Ovary (tissue), 3 donors: Measurements from ENCODE around the gene ZBED1.

Source experiments
- CTCF ChIP-seq, 3 donors: fragments of 450-650 bp in 2 of 3; fragments of 200-600 bp in 1 of 3; IDR thresholded peaks; one replicate each; pipeline versions ENCODE4 v1.5.1 to v1.8.0; 2016 to 2022; ENCODE audit warnings: antibody characterized with exemption in 3 of 3, mild to moderate bottlenecking in 1 of 3
- EP300 ChIP-seq: sonication (generic); formaldehyde crosslinking; IDR thresholded peaks from one replicate; pipeline ENCODE4 v1.6.1; 2017; ENCODE audit warnings: antibody characterized with exemption
- POLR2A ChIP-seq: fragments of 450-650 bp; IDR thresholded peaks from one replicate; pipeline ENCODE4 v1.6.1; 2017; ENCODE audit warnings: antibody characterized with exemption, mild to moderate bottlenecking, moderate library complexity
- donor health status: DM: no; HTN: no; CAD: no.

- TF ChIP-seq POLR2A (no peak), EP300 (no peak), CTCF (IDR thresholded peaks at IDR 0.05) (no peak)
These were observed 58.1 kb downstream of the ZBED1 start for GRCh38 chrX:2442694-2443093.
